ENCODE measurements around the gene EPB41L2.

EPB41L2 gene

GRCh38 chr6:131007286-131007685 lies 55.8 kb downstream of the EPB41L2 start:
- DNase-seq (ENCODE audit: low read depth, low spot score): no peak
- Histone ChIP-seq H3K4me3 (no peak overlapping the region), H3K9me3 (ENCODE audit: low read depth, low read length) (no peaks in the 10 kb centered on the region; the same call in 1 of the 2 replicates), H3K36me3 (ENCODE audit: insufficient read depth, low read length) (peaks cover 33% of the 10 kb centered on the region), H3K9ac (ENCODE audit: insufficient read length) (no peak overlapping the region), H3K27ac (no peak overlapping the region)
- TF ChIP-seq POLR2AphosphoS5 (IDR thresholded peaks at IDR 0.05; ENCODE audit: borderline replicate concordance, low read depth, low read length) (no peak), FOXP2 (optimal IDR thresholded peaks at IDR 0.05; ENCODE audit: control extremely low read depth, extremely low read length, insufficient read depth) (no peak), EZH2 (IDR thresholded peaks at IDR 0.05) (no peak)

- H3K27ac ChIP-seq: peak overlapping the region; percentile 44
- TF ChIP-seq FOXP2 (optimal IDR thresholded peaks at IDR 0.05; ENCODE audit: control extremely low read depth, extremely low read length, insufficient read depth) (no peak), POLR2AphosphoS5 (IDR thresholded peaks at IDR 0.05; ENCODE audit: borderline replicate concordance, low read depth, low read length) (no peak), EZH2 (IDR thresholded peaks at IDR 0.05) (no peak)
These were observed 57.5 kb downstream of the EPB41L2 start for GRCh38 chr6:131005439-131006016.

GRCh38 chr6:131004936-131005335 lies 58.1 kb downstream of the EPB41L2 start:
- no peak overlapping the region for H3K4me3 ChIP-seq
- H3K9ac ChIP-seq (ENCODE audit: insufficient read length): no peak overlapping the region
- no peak for DNase-seq (ENCODE audit: low read depth, low spot score)
- H3K36me3 ChIP-seq (ENCODE audit: insufficient read depth, low read length): peaks cover 27% of the 10 kb centered on the region
- no peaks in the 10 kb centered on the region; the same call in 1 of the 2 replicates for H3K9me3 ChIP-seq (ENCODE audit: low read depth, low read length)
- H3K27ac ChIP-seq: peak overlapping the region; percentile 44
- TF ChIP-seq EZH2 (IDR thresholded peaks at IDR 0.05) (no peak), POLR2AphosphoS5 (IDR thresholded peaks at IDR 0.05; ENCODE audit: borderline replicate concordance, low read depth, low read length) (no peak), FOXP2 (optimal IDR thresholded peaks at IDR 0.05; ENCODE audit: control extremely low read depth, extremely low read length, insufficient read depth) (no peak)

More at GRCh38 chr6:131005439-131006016, 57.5 kb downstream of the EPB41L2 start:
- H3K9ac ChIP-seq (ENCODE audit: insufficient read length): no peak overlapping the region
- peaks cover 28% of the 10 kb centered on the region for H3K36me3 ChIP-seq (ENCODE audit: insufficient read depth, low read length)
- H3K4me3 ChIP-seq: no peak overlapping the region
- H3K9me3 ChIP-seq (ENCODE audit: low read depth, low read length): no peaks in the 10 kb centered on the region; the same call in 1 of the 2 replicates
- no peak for DNase-seq (ENCODE audit: low read depth, low spot score)

DNA sequence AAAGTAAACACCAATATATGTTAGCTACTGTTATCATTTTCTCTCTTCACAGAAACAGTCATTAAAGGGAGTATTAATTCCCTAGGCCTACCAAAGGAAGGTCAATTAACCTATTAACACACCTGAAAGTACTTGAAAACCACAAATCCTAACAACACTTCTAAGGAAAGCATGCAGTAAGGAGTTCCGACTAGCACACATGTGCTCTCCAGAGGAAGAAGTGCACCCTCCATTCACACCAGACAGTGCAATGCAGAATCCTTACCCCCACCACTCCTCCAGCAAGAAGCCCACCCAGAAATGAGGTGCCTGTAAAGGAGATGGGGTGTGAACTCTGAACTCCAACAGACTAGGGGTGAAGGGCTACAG lies 58.7 kb downstream of the EPB41L2 start:
- Histone ChIP-seq H3K9me3 (ENCODE audit: low read depth, low read length) (no peaks in the 10 kb centered on the region; the same call in 1 of the 2 replicates), H3K9ac (ENCODE audit: insufficient read length) (no peak overlapping the region), H3K4me3 (no peak overlapping the region), H3K36me3 (ENCODE audit: insufficient read depth, low read length) (peaks cover 21% of the 10 kb centered on the region), H3K27ac (no peak overlapping the region)
- TF ChIP-seq FOXP2 (optimal IDR thresholded peaks at IDR 0.05; ENCODE audit: control extremely low read depth, extremely low read length, insufficient read depth) (no peak), POLR2AphosphoS5 (IDR thresholded peaks at IDR 0.05; ENCODE audit: borderline replicate concordance, low read depth, low read length) (no peak), EZH2 (IDR thresholded peaks at IDR 0.05) (no peak)
- no peak for DNase-seq (ENCODE audit: low read depth, low spot score)

DNA sequence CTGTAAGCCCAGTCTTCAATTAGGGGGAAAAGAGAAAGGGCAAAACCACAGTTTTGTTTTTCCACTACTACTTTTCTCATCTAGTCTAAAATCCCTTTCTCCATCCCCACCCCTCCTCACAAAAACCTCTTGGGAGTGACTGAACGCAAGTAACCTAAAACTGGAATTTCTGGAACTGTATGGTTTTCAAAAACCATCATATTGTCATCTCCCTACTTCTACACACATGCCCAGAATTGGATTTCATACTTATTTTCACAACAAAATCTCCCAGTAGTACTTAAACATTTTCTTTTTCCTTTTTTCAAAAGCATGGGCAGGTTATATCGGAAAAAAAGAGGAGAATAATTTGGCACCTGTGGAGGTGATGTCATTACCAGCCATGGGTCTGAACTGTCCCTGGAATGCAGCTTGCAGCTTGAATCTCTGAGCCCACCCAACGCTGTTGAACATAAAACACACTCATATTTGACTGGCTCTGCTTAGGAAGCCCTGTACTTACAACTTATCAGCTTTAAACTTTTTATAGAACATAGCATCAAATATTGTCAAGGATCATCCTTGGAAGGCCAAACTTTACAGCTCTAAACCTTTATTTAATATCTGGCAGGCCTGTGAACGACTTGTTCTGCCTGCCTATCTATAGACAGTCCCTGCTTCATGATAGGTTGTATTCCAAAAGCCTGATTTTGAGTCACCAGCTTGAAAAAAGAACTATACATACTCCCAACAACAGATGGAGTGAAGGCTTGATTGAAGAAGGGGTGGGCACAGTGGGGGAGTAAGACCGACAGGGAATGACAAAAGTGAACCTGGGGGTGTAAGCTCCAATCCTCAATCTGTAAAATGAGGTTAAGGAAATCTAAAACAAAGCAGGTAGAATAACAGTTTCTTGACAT lies 59.3 kb downstream of the EPB41L2 start:
- DNase-seq (ENCODE audit: low read depth, low spot score): no peak
- Histone ChIP-seq H3K4me3 (no peak overlapping the region), H3K9ac (ENCODE audit: insufficient read length) (no peak overlapping the region), H3K9me3 (ENCODE audit: low read depth, low read length) (no peaks in the 10 kb centered on the region), H3K27ac (no peak overlapping the region), H3K36me3 (ENCODE audit: insufficient read depth, low read length) (peaks cover 17% of the 10 kb centered on the region)
- TF ChIP-seq EZH2 (IDR thresholded peaks at IDR 0.05): no peak
- no peak for TF ChIP-seq FOXP2 (optimal IDR thresholded peaks at IDR 0.05; ENCODE audit: control extremely low read depth, extremely low read length, insufficient read depth)
- TF ChIP-seq POLR2AphosphoS5 (IDR thresholded peaks at IDR 0.05; ENCODE audit: borderline replicate concordance, low read depth, low read length): no peak

- peaks cover 8% of the 10 kb centered on the region for H3K36me3 ChIP-seq (ENCODE audit: insufficient read depth, low read length)
- no peak overlapping the region for H3K27ac ChIP-seq
- DNase-seq (ENCODE audit: low read depth, low spot score): no peak
- no peak overlapping the region for H3K9ac ChIP-seq (ENCODE audit: insufficient read length)
- TF ChIP-seq POLR2AphosphoS5 (IDR thresholded peaks at IDR 0.05; ENCODE audit: borderline replicate concordance, low read depth, low read length) (no peak), EZH2 (IDR thresholded peaks at IDR 0.05) (no peak), FOXP2 (optimal IDR thresholded peaks at IDR 0.05; ENCODE audit: control extremely low read depth, extremely low read length, insufficient read depth) (no peak)
- no peak overlapping the region for H3K4me3 ChIP-seq
- no peaks in the 10 kb centered on the region for H3K9me3 ChIP-seq (ENCODE audit: low read depth, low read length)
These were observed 60.4 kb downstream of the EPB41L2 start for GRCh38 chr6:131002661-131002980.

DNA sequence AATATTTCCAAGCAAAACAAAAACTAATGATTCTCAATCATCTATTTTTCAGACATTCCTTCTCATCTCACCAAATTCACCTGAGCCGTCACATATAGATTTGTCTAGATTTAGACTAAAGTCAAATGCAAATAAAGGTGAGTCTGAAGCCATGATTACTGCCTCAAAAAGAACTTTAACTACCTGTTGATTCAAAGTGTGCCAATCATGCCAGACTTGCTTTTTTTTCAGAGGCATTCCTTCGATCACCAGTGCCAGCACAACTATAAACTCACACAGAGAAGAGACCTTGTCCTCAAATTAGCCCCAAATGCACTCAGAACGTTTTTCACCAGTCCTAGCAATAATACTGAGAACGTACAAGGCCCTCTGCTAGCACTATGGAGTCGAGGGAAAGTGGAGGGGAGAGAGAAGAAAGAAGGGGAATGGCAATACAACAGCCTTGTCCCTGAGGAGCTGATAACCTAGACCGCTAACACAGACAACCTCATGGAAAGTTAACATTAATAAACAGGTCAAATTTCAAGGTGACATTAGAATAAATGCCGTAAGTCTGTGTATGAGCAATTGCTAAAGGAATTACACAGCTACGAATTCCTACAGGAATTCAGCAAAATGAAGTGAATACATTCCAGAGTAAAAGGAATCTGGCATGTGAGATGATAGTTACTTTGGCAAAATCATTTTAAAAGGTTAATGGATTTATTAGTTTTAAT lies 60.9 kb downstream of the EPB41L2 start:
- peaks cover 4% of the 10 kb centered on the region; the same call in 1 of the 2 replicates for H3K36me3 ChIP-seq (ENCODE audit: insufficient read depth, low read length)

More for the DNA sequence above, 60.9 kb downstream of the EPB41L2 start:
- Histone ChIP-seq H3K4me3 (no peak overlapping the region), H3K9me3 (ENCODE audit: low read depth, low read length) (no peaks in the 10 kb centered on the region), H3K27ac (no peak overlapping the region), H3K9ac (ENCODE audit: insufficient read length) (no peak overlapping the region)
- TF ChIP-seq EZH2 (IDR thresholded peaks at IDR 0.05): no peak
- TF ChIP-seq FOXP2 (optimal IDR thresholded peaks at IDR 0.05; ENCODE audit: control extremely low read depth, extremely low read length, insufficient read depth): no peak
- TF ChIP-seq POLR2AphosphoS5 (IDR thresholded peaks at IDR 0.05; ENCODE audit: borderline replicate concordance, low read depth, low read length): no peak
- no peak for DNase-seq (ENCODE audit: low read depth, low spot score)

Data from SK-N-MC (cell line).